TTC549 (cell line): ENCODE data around the gene CRYBG2.

Source experiments
- FAIRE-seq: peaks from 2 replicates; lab custom pipeline; 2012; peaks lifted over from hg19 to GRCh38; lab: Jason Lieb, UNC

Gene CRYBG2

DNA sequence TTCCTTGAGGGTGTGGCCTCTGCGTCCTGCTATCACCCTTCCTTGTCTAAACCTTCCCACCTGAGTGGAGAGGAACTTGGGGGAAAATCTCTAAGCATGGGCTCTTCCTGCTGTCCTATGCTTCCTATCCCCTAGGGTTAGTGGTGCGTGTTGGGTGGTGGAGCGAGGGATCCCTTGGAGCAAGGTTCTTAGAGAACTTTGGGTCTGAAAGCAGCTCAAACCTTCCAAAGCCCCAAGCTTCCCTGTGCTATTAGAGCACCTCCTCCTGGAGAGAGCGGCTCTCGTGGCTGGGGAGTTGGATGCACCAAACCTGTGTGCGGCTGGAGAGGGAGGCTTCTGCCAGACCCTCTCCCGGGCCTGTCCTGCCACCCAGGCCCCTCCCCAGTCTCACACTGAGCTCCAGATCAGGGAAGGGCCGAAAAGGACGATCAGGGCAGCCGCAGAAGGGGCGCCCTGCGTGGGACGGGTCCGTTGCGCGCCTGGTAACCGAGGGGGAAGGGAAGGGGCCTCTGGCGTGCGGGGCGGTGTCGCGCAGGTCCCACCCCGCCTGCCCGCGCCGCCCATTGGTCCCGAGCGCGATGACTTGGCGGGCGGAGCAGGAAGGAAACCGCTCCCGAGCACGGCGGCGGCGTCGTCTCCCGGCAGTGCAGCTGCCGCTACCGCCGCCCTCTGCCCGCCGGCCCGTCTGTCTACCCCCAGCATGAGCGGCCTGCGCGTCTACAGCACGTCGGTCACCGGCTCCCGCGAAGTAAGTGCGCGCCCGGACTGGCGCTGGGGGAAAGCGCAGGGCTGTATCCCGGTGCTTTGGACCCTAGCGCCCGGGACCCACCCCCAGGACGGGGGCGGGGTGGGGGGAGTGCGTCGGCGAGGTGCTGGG, 74.2 kb downstream of the CRYBG2 start, which contains the start of gene SH3BGRL3:
TSS of gene SH3BGRL3 (plus strand) at position 631 of the 877 bp plus-strand sequence. CDS start at position 701, 70 bp downstream.
- no peak for FAIRE-seq

DNA sequence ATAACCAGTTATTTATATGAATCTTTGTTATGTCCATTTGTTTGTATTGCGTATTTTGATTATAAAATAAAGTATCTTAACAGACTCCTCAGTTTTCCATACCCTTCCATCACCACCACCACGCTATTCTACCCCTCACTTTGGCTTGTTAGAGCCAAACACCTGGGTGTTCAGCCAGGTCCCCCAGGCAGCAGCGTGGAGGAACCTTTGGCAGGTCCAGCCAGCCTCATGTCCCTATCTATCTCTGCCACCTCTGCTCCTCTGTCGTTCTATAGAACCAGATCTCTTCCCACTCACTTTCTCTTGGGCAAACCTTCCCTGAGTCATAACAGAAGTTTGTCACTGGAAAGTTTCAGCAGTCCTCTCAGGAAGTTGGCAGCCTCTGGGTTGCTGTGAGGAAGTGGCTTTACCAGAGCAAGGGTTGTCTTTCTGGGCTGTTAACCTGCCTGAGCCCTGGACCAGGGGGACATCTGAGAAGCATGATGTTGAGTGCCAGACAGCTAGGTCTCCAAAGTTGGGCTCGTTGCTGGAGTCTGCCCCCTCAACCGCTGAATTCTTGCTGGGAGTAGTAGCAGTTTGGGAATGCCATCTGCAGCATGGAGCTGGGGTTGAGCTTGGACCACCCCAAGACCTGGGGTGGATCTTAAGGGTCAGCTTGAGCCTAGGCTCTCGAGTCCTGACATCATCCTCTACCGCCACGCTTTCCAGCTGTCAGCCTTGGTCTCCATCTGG, 75.0 kb downstream of the CRYBG2 start:
- FAIRE-seq: no peak

DNA sequence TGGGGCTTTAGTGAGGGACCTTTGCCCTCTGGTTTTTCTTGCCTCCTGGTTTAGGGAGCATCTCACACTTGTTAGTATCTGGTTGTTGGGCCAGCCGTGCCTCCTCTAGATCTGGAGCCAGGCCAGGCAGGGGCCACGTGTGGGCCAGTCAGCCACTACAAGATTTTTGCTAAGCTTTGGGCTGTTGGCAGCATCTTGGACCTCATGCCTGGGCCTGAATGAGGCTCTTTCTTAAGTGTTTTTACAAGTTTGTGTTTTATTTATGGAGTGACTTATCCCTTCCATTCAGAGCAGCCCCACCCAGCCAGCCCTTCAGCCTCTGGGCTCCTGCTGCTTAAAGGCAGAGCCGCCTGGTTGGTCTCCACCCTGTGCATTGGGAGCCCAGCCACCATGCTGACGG, 75.6 kb downstream of the CRYBG2 start:
- no peak for FAIRE-seq

DNA sequence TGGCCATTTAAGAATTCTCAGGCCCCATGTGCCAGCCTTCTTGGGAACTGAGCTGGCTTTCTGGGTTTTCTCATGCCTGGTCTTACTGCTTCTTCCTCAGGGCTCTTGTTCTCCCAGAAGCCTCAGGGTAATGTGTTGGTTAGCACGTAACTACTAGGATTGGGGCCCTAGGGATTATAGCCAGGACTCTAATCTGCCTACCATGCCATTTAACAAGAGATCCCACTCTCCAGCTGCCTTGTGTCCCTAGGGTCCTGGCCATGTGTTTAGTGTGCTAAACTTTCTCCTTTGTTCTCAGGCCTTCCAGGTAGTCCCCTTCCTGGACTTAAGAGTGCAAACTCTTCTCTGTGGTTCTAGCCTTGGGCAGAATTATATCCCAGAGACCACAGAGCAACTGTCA, 76.2 kb downstream of the CRYBG2 start:
- no peak for FAIRE-seq

DNA sequence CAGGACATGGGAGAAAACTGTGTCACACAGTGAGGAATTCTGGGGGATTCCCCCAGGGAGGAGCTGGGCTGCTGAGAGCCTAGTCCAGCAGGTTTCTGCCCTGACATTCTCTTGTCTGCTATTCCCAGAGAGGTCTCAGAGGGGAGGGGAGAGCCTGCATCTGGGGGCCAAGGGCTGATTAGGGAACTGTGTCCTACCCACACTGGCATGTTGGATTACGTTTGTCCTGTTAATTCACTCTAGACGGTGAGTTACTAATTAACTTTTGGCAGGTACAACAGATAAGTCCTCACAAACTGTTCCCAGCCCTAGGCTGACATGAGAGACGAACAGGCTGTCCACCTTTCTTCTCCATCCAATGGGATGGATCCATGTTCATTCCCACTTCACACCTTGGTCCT, 76.7 kb downstream of the CRYBG2 start:
- FAIRE-seq: no peak

DNA sequence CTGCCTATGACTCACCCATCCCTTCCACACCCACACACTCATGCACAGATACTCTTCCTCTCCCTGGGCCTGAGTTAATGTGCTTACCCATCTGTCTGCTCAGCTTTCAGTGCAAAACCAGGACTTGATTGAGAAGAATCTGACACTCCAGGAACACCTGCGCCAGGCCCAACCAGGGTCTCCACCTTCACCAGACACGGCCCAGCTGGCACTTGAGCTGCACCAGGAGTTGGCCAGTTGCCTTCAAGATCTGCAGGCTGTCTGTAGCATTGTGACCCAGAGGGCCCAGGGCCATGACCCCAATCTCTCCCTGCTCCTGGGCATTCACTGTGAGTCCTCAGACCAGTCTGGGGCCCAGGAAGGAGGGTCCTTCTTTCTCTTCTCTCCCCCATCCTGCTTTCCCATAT, 77.5 kb downstream of the CRYBG2 start:
- no peak for FAIRE-seq

DNA sequence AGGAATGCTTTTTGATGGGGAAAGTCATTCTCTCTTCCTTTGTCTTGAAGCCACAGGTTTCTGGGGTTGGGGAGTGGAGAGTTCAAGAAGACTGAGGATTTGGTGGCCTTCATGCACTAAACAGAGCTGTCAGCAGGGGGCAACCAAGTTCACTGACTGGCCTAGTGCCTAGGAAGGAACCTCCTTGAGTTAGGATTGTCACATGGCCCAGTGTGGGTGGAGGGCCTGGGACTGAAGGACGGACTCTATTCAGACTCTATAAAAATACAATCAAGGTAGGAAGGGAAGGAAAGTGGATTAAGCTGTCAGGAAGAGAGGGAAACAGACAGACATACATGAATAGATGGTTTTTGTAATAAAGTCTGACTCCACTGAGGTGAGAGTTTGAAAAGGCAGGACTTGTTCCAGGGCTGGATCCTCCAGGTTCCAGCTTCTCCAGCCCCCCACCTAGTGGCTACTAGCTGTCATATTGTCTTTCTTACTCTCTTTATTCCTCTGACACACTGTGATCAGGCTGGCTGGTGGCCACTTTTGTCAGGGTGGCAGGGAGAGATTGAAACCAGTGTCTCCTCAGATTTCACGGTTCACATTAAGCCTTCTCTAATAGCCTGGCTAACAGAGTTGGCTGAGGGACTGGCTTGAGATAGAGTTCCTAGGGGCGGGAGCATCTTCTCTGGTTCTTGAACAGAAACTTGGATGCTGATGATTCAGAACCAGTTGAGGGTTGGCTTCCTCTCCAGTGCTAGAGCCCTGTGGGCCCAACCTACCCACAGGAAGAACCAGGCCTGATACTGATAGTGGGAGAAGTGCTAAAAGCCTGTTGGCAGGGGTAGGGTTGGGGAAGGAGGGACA, 78.1 kb downstream of the CRYBG2 start:
- FAIRE-seq: peak; percentile 29

DNA sequence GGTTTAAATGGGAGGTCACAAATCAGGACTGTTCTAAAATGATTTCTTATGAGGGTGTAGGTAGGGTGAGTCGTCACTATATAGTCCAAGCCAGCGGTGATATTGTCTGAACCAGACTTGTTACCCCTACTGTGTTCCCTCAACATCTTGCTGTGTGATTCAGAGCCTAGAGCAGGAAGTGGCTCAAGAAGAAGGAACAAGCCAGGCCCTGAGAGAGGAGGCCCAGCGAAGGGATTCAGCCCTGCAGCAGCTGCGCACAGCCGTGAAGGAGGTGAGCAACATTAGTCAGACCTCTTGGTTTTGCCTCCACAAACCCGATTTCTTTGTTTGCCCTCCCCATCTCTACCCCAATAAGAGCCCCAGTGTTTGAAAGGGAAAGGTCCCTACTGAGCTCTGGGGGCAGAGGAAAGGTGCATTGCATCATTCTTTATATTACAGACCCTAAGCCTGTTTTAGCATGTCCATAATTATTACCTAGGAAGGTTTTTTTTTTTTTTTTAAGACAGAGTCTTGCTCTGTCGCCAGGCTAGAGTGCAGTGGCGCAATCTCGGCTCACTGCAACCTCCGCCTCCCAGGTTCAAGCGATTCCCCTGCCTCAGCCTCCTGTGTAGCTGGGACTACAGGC, 79.0 kb downstream of the CRYBG2 start:
- FAIRE-seq: no peak
